GM21390 (cell line): ENCODE measurements around the gene CLCN4.

Experiments used
- ATAC-seq: cut with Tn5 transposase; IDR thresholded peaks from one replicate; pipeline ENCODE4 v1.9.1; 2021; ENCODE audit not compliant: unreplicated experiment

CLCN4 gene

GRCh38 chrX:10129229-10129628, 27.5 kb upstream of the CLCN4 start:
- ATAC-seq, result no peak

DNA sequence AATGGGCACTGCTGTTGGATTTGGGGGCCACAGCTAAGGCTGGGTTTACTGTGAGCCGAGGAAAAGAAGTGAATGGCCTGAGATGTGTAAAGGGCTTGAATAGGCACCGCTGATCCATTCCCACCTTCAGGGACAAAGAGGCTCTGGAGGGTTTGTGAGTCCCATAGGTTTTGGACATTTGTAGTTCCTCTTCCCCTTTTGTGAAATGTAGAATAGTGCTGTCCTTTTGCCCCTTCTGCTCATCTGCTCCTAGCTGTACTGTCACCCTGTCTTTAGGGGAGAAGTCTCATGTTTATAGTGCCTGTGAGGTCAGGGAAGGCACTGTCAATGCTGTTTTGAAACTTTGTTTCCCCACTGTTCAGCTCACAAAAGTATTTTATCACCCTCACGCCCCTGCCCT, 26.4 kb upstream of the CLCN4 start:
- ATAC-seq, result no peak

DNA sequence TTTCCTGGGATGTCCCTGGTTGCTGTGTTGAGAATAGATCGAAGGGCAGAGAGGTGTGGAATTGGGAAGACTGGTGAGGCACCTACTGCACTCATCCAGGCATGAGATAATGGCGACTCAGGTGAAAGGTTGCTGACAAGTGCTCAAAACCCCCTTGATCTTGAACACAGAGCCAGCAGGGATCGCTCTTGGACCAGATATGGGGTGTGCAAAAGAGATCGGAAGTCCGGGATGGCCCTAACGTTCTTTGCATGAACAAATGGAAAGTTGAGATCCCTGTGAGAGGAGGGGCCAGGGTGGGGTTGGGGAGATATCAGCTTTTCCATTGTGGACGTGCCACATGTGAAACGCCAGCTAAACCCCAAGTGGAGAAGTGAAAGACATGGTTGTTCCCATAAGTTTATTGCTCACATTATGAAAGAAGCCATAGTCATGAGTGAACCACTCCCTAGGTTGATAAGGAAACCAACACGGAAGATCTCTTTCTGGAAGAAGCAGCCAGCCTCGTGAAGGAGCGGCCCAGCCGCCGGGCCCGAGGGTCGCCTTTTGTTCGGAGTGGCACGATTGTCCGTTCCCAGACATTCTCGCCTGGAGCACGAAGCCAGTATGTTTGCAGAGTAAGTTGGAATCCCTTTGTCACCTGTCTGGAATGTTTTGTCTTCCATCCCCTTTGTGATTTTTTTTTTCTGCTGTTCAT, 22.6 kb upstream of the CLCN4 start:
- ATAC-seq, result no peak

DNA sequence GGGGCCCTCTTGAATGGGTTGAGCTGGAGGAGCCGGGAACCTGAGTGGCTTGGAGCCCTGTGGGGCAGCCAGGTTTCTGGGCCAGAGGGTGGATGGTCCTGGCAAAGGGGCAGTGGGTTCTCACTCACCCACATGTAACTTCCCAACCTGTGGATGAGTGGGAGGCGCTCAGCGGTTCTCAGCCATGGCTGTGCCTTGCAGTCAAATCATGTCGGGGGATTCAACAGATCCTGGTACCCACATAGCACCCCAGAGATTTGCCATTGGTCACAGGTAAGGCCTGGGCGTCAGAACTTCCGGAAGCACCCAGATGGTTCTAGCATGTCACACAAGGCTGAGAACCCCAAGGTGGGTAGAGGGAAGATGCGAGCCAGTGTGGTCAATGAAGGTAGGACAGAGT, 21.9 kb upstream of the CLCN4 start:
- no peak for ATAC-seq

DNA sequence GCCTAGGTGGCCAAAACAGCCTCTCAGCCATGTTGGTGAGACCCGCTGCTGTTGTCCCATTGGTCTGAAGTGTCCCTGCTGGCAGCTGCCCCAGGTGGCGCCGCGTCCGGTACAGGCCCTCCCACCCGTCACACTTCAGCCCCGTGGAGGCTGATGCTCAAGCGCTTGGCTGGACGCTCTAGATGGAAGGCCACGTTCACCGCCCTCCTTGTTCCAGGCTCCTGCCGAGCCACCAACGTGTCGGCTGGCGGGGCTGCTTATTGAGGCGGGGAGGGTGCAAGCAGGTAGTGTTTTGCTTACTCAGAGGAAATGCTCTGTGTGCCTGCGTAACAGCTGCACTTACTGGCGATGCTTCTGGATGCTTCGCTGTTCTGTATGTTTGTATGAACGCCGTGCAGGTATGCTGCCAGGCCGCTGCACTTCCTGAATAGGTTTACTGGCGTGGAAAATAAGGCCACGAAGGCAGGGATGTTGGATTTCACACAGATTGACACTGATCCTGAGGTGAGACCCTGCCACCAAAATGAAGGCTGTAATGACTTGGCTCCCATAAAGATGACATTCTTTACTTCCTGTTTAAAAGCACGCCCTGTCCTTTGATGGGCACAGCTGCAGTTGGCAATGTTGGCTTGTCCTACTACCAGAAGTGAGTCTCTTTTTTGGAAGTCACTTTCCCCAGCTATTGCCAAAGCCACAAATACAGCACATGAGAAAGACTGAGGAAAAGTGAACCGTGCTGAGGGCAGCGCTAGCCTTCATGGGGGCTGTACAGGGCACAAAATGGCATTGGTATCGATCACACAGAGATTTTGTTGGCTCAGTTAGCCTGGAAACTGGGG, 21.0 kb upstream of the CLCN4 start:
- no peak for ATAC-seq

GRCh38 chrX:10138726-10139125, 18.0 kb upstream of the CLCN4 start:
- no peak for ATAC-seq

GRCh38 chrX:10140264-10140663, 16.5 kb upstream of the CLCN4 start:
- ATAC-seq, result no peak

DNA sequence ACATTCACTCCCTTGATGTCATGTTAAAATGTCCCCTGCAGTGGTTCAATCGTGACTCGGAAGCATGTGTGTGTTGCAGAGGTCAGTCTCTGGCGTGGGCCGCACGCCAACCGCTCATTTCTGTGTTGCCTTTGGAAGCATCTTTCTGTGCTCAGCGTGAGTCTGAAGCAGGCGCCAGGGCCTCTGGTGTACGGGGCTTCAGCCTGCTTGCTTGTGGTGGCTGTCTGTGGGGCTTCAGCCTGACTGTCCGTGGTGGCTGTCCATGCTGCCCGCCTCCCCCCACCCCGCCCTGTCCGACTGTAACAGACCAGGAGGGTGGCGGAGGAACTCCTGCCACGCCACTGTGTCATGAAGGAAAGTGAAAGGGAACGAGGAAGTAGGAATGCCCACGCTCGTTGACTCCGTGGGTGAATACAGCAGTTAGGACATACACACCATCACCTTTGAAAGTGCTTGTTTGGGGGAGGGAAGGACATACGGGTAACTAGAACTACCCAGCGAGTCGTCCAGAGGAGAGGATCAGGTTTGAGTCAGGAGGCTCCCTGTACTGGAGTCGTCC, 14.7 kb upstream of the CLCN4 start:
- ATAC-seq, result no peak

DNA sequence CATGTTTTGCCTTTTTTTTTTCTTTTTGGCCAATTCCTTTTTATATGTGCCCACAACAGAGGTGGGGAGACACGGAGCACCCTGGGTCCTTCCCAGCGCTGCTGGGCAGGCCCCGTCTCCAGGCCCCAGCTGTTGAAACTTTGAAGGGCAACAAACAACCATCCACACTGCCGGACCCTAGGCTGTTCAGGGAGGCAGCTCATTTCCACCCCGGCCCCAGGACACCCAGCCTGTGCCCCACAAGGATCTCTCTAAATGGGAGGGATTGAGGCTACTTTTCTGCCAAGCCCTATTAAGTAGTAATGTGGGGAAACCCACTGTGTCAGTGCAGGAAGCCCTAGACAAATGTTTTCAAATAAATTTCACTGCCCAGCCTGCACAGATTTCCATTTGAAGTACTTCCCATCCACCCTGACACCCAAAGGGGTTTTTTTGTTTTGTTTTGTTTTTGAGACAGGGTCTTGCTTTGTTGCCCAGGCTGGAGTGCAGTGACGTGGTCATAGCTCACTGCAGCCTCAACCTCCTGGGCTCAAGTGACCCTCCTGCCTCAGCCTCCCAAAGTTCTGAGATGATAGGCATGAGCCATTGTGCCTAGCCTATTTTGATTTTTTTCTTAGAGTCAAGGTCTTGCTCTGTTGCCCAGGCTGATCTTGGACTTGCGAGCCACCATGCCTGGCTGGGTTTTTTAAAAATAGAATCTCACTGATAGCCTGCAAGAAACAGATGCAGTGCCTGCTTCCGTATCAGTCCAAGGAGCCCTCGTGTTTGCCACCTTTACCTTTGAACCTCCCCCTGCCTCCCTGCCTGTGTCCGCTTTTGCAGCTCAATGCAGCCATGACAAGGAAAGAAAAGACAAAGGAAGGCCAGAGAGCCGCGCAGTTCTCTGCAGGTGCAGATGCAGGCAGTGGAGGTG, 13.4 kb upstream of the CLCN4 start:
- ATAC-seq, result no peak

- ATAC-seq, result no peak
These were observed 10.4 kb upstream of the CLCN4 start for GRCh38 chrX:10146346-10146745.

DNA sequence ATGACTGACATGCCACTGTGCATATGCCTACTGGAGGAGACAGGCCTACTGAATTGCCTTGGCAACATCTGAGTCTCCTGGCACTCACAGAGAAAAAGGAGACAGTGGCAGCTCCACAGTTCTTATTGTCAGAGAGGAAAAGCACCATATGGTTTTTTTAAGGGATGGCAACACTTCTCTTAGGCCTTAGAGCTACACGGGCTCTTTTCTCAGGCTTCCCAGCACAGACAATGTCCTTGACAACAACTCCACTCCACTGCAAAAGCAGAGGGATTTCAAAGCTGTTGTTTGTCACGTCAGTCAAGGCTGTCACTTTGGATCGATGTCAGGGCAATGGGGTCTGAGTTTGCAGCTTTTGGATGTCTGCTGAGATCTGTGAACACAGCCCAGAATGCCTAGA, 4.7 kb upstream of the CLCN4 start:
- no peak for ATAC-seq

DNA sequence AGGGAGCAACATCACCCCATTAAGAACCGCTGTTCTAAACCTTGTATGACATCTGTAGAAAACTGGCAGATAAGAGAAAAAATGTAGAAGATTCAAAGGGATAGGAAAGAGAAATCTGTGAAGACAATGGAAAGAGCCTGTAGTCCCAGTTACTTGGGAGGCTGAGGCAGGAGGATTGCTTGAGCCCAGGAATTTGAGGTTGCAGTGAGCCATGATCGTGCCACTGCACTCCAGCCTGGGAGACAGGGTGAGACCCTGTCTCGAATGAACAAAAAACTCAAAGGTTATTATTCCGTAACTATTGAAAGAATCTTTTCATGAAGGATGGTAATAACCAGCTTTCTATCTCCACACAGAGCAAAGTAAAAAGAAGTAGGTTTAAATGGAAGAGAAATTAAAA, 1.6 kb upstream of the CLCN4 start:
- ATAC-seq, result no peak

GRCh38 chrX:10157032-10157341, 212 bp downstream of the CLCN4 start:
- no peak for ATAC-seq

DNA sequence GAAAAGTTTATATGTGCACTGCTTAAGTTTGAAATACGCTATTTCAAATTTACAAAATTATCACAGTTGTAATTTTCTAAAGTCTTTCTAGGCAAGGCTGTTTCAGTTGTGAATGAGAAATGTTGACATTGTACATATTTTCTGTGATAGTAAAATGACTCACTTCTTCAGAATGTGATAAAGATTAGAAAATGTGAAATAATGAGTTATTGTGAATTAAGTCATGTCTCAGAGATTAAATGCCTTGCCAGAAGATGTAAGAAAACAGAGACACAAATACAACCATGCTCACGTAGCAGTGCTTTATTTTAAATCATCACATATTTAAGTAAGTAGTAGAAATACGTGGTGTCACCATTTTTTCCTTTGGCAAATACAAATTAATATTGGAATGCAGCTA, 768 bp downstream of the CLCN4 start:
- ATAC-seq, result no peak

- peak; percentile 48 for ATAC-seq
These were observed 1.7 kb downstream of the CLCN4 start for GRCh38 chrX:10158279-10159144.

- no peak for ATAC-seq
These were observed 2.3 kb downstream of the CLCN4 start for GRCh38 chrX:10159145-10159468.

DNA sequence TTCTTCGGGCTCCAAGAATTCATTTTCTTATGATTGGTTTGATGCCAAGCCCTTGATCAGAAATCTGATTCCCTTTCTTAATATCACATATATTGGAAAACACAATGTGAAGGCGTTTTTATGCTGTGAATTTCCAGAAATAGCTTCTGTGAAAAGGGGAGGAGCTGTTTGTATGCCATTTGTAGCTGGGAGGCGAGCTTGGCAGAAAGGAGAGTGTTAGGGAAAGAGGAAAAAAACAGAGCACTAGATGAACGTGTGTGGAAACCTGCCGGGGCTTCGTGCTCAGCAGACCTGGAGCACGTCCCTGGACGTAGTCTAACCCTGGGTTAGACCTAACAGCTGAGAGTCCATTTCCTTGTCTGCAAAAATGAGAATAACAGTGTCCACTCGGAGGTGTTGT, 3.4 kb downstream of the CLCN4 start:
- ATAC-seq, result no peak

GRCh38 chrX:10163031-10163430, 6.3 kb downstream of the CLCN4 start:
- no peak for ATAC-seq

GRCh38 chrX:10164879-10165278, 8.1 kb downstream of the CLCN4 start:
- no peak for ATAC-seq

DNA sequence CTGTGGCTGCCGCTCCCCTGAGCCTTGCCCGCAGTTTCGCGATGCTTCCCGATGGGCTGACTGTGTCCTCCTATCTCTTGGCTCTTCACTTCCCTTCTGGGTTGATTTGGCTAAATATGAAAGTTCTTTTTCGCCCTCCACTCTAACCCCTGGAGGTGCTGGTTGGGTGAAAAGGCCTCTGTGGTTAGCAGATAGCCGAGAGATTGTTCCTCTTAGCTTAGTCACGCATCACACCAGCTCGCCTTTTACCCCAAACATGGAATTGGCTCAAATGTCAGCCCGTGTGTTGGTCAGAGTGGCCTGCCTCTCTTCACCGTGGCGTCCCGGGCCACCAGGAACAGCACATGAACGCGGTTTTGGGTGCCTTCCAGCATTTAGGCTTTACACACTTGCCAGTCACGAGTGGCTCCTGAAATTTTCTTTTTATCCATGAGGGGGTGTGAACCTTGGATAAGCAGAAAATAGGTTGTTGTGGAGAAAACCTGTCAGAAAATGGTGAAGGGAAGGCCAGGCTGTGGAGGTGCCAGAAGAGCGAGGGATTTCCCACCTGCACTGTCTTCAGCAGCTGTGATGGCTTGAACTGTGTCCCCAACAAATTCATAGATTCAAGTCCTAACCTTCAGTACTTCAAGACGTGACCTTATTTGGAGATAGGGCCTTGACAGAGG, 8.9 kb downstream of the CLCN4 start:
- ATAC-seq, result no peak
